Measurements from ENCODE around the gene SCN3B. TPM values are rescaled to one million over a fixed set of nuclear protein-coding genes. Genes with fewer than 3 reads are reported as not detected.

The SCN3B gene
- total and polyA plus RNA-seq, 10 donors: 0.09 to 1.7 (median 0.58) TPM

DNA sequence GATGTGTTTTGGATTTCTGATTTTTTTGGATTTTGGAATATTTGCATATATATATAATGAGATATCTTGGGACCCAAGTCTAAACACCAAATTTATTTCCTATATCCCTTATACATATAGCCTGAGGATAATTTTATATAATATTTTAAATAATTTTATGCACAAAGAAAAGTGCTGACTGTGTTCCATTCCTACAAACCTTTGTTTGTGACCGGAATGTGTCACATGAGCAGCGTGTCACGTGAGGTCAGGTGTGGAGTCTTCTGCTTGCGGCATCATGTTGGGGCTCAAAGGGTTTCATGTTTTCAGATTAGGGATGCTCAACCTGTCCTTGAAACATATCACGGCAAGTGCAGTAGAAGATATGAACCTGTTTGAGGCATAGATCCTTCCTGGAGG, 65.6 kb downstream of the SCN3B start:
- H3K27me3 ChIP-seq (replicated peaks in 1 of 7): no peaks in the 10 kb centered on the region
- TF ChIP-seq POLR2A (IDR thresholded peaks at IDR 0.05) (no peak), POLR2AphosphoS5 (IDR thresholded peaks at IDR 0.05) (no peak)
- TF ChIP-seq, protein P1, sequence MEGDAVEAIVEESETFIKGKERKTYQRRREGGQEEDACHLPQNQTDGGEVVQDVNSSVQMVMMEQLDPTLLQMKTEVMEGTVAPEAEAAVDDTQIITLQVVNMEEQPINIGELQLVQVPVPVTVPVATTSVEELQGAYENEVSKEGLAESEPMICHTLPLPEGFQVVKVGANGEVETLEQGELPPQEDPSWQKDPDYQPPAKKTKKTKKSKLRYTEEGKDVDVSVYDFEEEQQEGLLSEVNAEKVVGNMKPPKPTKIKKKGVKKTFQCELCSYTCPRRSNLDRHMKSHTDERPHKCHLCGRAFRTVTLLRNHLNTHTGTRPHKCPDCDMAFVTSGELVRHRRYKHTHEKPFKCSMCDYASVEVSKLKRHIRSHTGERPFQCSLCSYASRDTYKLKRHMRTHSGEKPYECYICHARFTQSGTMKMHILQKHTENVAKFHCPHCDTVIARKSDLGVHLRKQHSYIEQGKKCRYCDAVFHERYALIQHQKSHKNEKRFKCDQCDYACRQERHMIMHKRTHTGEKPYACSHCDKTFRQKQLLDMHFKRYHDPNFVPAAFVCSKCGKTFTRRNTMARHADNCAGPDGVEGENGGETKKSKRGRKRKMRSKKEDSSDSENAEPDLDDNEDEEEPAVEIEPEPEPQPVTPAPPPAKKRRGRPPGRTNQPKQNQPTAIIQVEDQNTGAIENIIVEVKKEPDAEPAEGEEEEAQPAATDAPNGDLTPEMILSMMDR (IDR thresholded peaks at IDR 0.05 in 8 of 11, conservative IDR thresholded peaks at IDR 0.05 in 3 of 11): no peak
- intact Hi-C loops (cut with DNase I; ENCODE audit: low total_unique reads): no loop called here
- H3K36me3 ChIP-seq: peaks cover 0 to 18% (median 0%) of the 10 kb centered on the region in 6 donors
- no peak overlapping the region for H3K27ac ChIP-seq
- peaks cover 0 to 11% (median 0%) of the 10 kb centered on the region in 6 donors for H3K4me1 ChIP-seq
- H3K9me3 ChIP-seq: no peaks in the 10 kb centered on the region
- H3K4me3 ChIP-seq: no peak overlapping the region
- no peak for DNase-seq
- WGBS, 5 donors: 92 to 98% (median 94%) methylated on average over 5 of the region's 5 CpGs

DNA sequence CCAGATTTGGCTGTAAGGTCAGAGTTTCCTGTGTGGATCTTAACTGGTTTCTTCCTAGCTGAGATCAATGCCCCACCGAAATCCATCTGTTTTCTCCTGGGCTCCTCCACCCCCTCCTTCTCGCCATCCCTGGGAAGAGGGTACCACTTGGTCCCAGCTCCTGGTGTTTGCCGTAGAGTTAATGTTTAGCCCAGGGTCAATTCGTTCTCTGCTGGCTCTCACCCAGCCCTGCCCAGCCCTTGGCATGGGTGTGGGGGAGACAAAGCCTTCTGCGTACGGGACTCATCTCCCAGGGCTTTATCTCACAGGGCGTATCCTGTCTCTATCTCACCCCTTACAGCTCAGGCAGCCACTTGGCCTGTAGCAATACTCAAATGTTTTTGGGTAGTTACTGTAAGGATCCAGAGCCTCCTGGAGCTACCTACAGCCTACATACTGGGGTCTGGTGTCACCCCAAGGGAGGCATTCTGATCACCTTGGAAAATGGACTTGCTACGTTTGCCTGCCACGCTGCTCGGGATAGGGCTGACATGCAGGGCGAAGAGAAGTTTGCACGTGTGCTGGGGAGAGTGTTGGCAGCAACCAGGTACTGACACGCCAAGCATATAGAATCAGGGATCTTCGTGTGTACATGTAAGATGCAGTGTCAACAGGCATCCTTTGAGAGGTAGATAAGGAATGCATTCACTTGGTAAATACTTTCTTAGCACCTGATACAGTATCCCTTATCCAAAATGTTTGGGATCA, 66.1 kb downstream of the SCN3B start:
- intact Hi-C loops (cut with DNase I; ENCODE audit: low total_unique reads): no loop called here
- DNase-seq: no peak
- Histone ChIP-seq H3K4me3 (no peak overlapping the region), H3K36me3 (peaks cover 0 to 17% (median 0%) of the 10 kb centered on the region in 6 donors), H3K4me1 (peaks cover 0 to 11% (median 0%) of the 10 kb centered on the region in 6 donors), H3K9me3 (no peaks in the 10 kb centered on the region), H3K27ac (no peak overlapping the region), H3K27me3 (replicated peaks in 1 of 7) (no peaks in the 10 kb centered on the region)
- WGBS, 5 donors: 87 to 92% (median 88%) methylated on average over 14 of the region's 14 CpGs
- no peak for TF ChIP-seq POLR2A (IDR thresholded peaks at IDR 0.05)
- TF ChIP-seq POLR2AphosphoS5 (IDR thresholded peaks at IDR 0.05): no peak
- TF ChIP-seq, protein P1 (IDR thresholded peaks at IDR 0.05 in 8 of 11, conservative IDR thresholded peaks at IDR 0.05 in 3 of 11): no peak

DNA sequence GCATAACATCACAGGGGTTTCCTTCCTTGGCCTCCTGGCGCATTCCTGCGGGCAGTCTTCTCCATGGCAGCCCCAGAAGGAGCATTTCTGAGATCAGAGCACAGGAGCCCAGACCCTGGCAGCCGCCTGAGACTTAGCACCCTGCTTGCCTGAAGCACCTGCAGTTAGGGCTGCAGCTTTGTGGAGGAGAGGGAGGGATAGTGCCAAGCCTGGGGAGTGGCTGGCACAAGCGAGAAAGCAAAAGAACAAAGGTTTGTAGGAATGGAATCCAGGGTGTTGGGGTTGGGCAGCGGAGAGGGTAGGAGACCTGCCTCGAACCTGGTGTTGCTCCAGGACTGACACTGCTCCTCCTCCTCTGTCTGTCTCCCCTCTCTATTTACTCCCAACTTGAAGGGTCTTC, 66.9 kb downstream of the SCN3B start:
- TF ChIP-seq, protein P1 (IDR thresholded peaks at IDR 0.05 in 8 of 11, conservative IDR thresholded peaks at IDR 0.05 in 3 of 11): no peak
- no peak for TF ChIP-seq POLR2AphosphoS5 (IDR thresholded peaks at IDR 0.05)
- TF ChIP-seq POLR2A (IDR thresholded peaks at IDR 0.05): no peak
- 80 to 94% (median 92%) methylated on average over 6 of the region's 6 CpGs for WGBS, 5 donors
- DNase-seq: no peak
- intact Hi-C loops (cut with DNase I; ENCODE audit: low total_unique reads): no loop called here
- no peaks in the 10 kb centered on the region for H3K27me3 ChIP-seq (replicated peaks in 1 of 7)
- no peak overlapping the region for H3K27ac ChIP-seq
- no peaks in the 10 kb centered on the region for H3K9me3 ChIP-seq
- H3K36me3 ChIP-seq: peaks cover 0 to 17% (median 0%) of the 10 kb centered on the region in 6 donors
- peaks cover 0 to 11% (median 0%) of the 10 kb centered on the region in 6 donors for H3K4me1 ChIP-seq
- H3K4me3 ChIP-seq: no peak overlapping the region

DNA sequence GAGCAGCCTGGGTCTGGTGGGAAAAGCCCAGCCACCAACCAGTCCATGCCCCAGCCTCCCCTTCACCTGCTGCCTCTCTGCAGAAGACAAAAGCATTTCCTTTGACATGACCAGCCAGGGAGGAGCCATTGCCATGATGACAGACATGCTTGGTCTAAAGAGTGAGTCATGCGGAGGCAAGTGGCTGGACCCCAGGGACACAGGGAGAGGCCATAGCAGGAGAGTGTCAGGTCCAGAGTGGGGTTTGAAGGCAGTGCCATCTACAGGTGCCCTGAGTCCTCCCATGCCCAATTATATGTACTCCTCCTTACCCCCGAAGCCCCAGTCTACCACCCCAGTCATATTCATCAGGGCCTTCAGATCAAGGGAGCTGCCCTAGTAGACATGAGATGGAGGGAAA, 67.4 kb downstream of the SCN3B start:
- Histone ChIP-seq H3K4me3 (no peak overlapping the region), H3K27ac (no peak overlapping the region), H3K9me3 (no peaks in the 10 kb centered on the region), H3K36me3 (peaks cover 0 to 17% (median 0%) of the 10 kb centered on the region in 6 donors), H3K4me1 (peaks cover 0 to 11% (median 0%) of the 10 kb centered on the region in 6 donors), H3K27me3 (replicated peaks in 1 of 7) (peaks cover 0 to 2% (median 0%) of the 10 kb centered on the region in 7 donors)
- DNase-seq: no peak
- WGBS, 5 donors: 88 to 98% (median 91%) methylated on average over 2 of the region's 2 CpGs
- no peak for TF ChIP-seq POLR2A (IDR thresholded peaks at IDR 0.05)
- intact Hi-C loops (cut with DNase I; ENCODE audit: low total_unique reads): no loop called here
